ENCODE results near the gene RNASEH2B. TPM values are rescaled to one million over a fixed set of nuclear protein-coding genes. Genes with fewer than 3 reads are reported as not detected.
A peak's percentile ranks its signal among the peaks of the same experiment; 100 is the strongest.

RNASEH2B gene
- total and polyA plus RNA-seq, 2 experiments from 2014 or later: 21.1 to 27.5 TPM

DNA sequence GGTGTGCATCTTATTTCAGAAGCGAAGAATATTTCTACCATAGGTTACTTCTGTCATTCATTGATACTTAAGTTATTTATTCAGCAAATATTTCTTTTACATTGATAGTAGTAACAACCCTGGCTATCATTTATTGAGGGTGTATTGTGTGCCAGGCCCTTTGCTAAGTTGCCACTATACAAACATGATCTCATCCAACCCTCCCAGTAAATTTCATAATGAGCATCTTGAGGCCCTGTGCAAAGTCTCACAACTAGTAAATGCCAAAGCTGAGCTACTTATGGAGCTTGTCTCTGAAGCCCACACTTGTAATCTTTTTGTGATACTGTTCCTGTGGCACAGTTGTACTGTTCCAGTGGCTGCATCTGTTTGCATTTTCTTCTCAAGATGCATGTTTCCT is 36.1 kb downstream of the RNASEH2B start:
- no peak for DNase-seq (ENCODE audit: low read depth in 1 of 2, low spot score in 1 of 2)
- Histone ChIP-seq H3K36me3 (no peaks in the 10 kb centered on the region), H3K4me1 (ENCODE audit: low read depth) (no peaks in the 10 kb centered on the region), H3K27me3 (no peaks in the 10 kb centered on the region), H3K27ac (no peak overlapping the region), H3K9me3 (ENCODE audit: low read depth) (no peaks in the 10 kb centered on the region), H3K4me3 (no peak overlapping the region)
- TF ChIP-seq, protein P1, sequence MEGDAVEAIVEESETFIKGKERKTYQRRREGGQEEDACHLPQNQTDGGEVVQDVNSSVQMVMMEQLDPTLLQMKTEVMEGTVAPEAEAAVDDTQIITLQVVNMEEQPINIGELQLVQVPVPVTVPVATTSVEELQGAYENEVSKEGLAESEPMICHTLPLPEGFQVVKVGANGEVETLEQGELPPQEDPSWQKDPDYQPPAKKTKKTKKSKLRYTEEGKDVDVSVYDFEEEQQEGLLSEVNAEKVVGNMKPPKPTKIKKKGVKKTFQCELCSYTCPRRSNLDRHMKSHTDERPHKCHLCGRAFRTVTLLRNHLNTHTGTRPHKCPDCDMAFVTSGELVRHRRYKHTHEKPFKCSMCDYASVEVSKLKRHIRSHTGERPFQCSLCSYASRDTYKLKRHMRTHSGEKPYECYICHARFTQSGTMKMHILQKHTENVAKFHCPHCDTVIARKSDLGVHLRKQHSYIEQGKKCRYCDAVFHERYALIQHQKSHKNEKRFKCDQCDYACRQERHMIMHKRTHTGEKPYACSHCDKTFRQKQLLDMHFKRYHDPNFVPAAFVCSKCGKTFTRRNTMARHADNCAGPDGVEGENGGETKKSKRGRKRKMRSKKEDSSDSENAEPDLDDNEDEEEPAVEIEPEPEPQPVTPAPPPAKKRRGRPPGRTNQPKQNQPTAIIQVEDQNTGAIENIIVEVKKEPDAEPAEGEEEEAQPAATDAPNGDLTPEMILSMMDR (IDR thresholded peaks at IDR 0.05; ENCODE audit: low read depth, low read length): no peak

DNA sequence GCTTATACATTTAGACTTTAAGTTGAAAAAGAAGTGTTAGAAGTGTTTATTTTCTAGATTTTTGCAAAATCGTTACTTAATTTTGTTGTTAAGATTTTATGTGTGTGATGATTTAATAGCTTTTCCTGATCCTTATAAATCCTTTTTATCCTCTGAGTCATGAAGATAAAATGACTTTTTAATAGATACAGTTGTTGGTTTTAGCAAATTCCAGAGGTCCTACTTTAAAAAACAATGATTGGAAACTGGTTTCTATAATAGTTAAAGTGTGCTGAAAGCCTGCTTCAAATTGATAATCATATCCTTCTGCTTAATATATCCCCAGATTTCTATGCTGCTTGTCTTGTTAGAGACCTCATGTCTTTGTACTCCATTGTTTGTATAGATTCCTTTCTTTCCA is 39.0 kb downstream of the RNASEH2B start:
- Histone ChIP-seq H3K27me3 (no peaks in the 10 kb centered on the region), H3K4me3 (no peak overlapping the region), H3K9me3 (ENCODE audit: low read depth) (no peaks in the 10 kb centered on the region), H3K4me1 (ENCODE audit: low read depth) (no peaks in the 10 kb centered on the region), H3K36me3 (no peaks in the 10 kb centered on the region), H3K27ac (no peak overlapping the region)
- TF ChIP-seq, protein P1 (IDR thresholded peaks at IDR 0.05; ENCODE audit: low read depth, low read length): no peak
- DNase-seq (ENCODE audit: low read depth in 1 of 2, low spot score in 1 of 2): no peak

DNA sequence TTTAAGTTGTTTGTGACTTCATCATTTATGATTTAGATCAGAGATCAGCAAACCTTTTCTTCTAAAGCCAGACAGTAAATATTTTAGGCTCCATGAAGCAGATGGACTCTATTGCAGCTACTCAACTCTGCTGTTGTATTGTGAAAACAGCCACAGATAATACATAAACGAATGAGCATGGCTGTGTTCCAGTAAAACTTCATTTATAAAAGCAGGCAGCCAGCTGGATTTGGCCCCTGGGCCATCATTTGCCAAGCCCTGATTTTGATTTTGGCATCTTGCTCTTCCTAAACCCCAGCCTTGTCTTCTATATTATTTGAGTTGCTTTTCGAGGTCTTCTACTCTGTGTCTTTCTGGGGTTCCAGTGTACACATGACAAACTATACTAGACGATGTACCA is 41.3 kb downstream of the RNASEH2B start:
- no peak overlapping the region for H3K27ac ChIP-seq
- no peaks in the 10 kb centered on the region for H3K36me3 ChIP-seq
- no peaks in the 10 kb centered on the region for H3K9me3 ChIP-seq (ENCODE audit: low read depth)
- no peaks in the 10 kb centered on the region for H3K27me3 ChIP-seq
- peak in 1 of 2 donors; percentile 11 for DNase-seq (ENCODE audit: low read depth in 1 of 2, low spot score in 1 of 2)
- no peak overlapping the region for H3K4me3 ChIP-seq
- TF ChIP-seq, protein P1 (IDR thresholded peaks at IDR 0.05; ENCODE audit: low read depth, low read length): no peak
- no peaks in the 10 kb centered on the region for H3K4me1 ChIP-seq (ENCODE audit: low read depth)

DNA sequence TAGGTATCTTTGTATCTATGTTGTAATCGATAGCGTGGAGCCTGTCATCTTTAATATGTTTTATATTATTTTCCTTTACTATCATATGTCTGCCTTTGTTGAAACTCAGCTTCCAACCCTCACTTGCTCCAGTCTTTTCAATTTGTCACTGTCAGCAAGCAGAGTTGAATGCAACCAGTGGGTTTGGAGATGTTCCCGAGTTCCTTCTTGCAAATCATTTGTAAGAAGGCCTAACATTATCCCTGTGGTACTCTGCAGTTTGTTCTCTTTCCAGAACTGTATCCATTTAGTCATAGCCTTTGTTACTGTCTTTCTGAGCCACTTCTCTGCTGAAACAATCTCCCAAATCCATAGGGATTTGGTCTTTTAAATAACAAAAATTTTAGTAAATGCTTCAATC is 41.8 kb downstream of the RNASEH2B start:
- H3K27me3 ChIP-seq: no peaks in the 10 kb centered on the region
- peak in 1 of 2 donors; percentile 31 for DNase-seq (ENCODE audit: low read depth in 1 of 2, low spot score in 1 of 2)
- no peak overlapping the region for H3K4me3 ChIP-seq

DNA sequence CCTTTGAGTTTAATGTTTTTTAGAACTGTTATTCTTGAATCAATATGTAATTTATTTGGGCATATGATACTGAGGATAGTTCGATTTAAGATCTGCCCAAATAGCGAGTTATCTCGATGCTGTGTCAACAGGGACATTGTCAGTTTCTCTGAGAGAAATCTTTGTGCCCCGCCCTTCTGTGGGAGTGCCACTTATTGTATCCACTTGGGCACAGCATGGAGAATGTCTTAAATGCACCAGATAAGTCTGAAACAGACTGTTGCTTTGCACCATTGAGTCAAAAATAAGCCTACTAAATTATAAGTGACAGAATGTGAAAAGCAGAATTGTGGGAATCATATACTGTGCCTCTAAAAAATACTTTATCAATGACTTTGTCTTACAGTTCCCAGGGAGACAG is 45.6 kb downstream of the RNASEH2B start:
- H3K27ac ChIP-seq: no peak overlapping the region
- no peaks in the 10 kb centered on the region for H3K27me3 ChIP-seq
- DNase-seq (ENCODE audit: low read depth in 1 of 2, low spot score in 1 of 2): no peak
- no peaks in the 10 kb centered on the region for H3K9me3 ChIP-seq (ENCODE audit: low read depth)
- no peaks in the 10 kb centered on the region for H3K36me3 ChIP-seq
- no peaks in the 10 kb centered on the region for H3K4me1 ChIP-seq (ENCODE audit: low read depth)
- H3K4me3 ChIP-seq: no peak overlapping the region
- TF ChIP-seq, protein P1 (IDR thresholded peaks at IDR 0.05; ENCODE audit: low read depth, low read length): no peak

More for the DNA sequence above, 41.8 kb downstream of the RNASEH2B start:
- H3K27ac ChIP-seq: no peak overlapping the region
- H3K4me1 ChIP-seq (ENCODE audit: low read depth): no peaks in the 10 kb centered on the region
- TF ChIP-seq, protein P1 (IDR thresholded peaks at IDR 0.05; ENCODE audit: low read depth, low read length): no peak
- no peaks in the 10 kb centered on the region for H3K9me3 ChIP-seq (ENCODE audit: low read depth)
- no peaks in the 10 kb centered on the region for H3K36me3 ChIP-seq

DNA sequence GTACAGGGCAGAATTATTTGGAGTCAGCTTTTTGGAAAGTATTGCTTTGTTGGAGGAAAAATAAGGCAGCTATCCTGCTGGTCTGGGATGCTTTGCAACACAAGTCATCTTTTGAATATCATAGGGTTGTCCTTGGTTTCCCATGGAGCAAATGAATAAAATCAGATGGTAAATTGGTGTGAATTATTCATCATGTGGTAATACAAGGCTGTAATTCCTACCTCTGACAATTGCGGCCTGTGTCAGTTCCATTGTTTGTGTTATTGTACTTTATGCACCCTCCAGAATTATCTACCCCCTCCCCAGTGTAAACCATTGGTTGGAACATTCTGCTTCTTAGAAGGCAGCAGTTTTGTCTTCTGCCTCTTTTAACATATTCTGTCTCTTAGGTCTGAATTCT is 46.2 kb downstream of the RNASEH2B start:
- H3K4me3 ChIP-seq: no peak overlapping the region
- no peaks in the 10 kb centered on the region for H3K27me3 ChIP-seq
- TF ChIP-seq, protein P1 (IDR thresholded peaks at IDR 0.05; ENCODE audit: low read depth, low read length): no peak
- H3K4me1 ChIP-seq (ENCODE audit: low read depth): no peaks in the 10 kb centered on the region
- no peaks in the 10 kb centered on the region for H3K9me3 ChIP-seq (ENCODE audit: low read depth)
- H3K27ac ChIP-seq: no peak overlapping the region
- no peak for DNase-seq (ENCODE audit: low read depth in 1 of 2, low spot score in 1 of 2)
- no peaks in the 10 kb centered on the region for H3K36me3 ChIP-seq

Measured in cardiac muscle cell (in vitro differentiated cells and primary cell).